ENCODE results near the gene CORO1C. TPM values are rescaled to one million over a fixed set of nuclear protein-coding genes. Genes with fewer than 3 reads are reported as not detected.

The CORO1C gene
- total RNA-seq, 1 experiment from 2014 or later: 139 TPM

- Histone ChIP-seq H3F3A (ENCODE audit: insufficient read depth, low read depth) (no peaks in the 10 kb centered on the region), H3K9me3 (ENCODE audit: insufficient read depth, low read depth) (no peaks in the 10 kb centered on the region), H3K9me2 (ENCODE audit: insufficient read depth) (no peaks in the 10 kb centered on the region), H3K79me2 (ENCODE audit: low read depth) (no peaks in the 10 kb centered on the region), H4K20me1 (ENCODE audit: insufficient read depth) (no peaks in the 10 kb centered on the region), H3K27me3 (ENCODE audit: insufficient read depth, low read depth) (no peaks in the 10 kb centered on the region), H3K36me3 (ENCODE audit: low read depth) (no peaks in the 10 kb centered on the region), H3K4me3 (no peak overlapping the region), H2AFZ (no peak overlapping the region), H3K27ac (no peak overlapping the region), H3K4me1 (replicated peaks; ENCODE audit: insufficient read depth) (no peaks in the 10 kb centered on the region), H3K4me2 (no peak overlapping the region)
- ChIA-PET POLR2A (ENCODE audit: unreplicated experiment) (no interaction called here), CTCF (no interaction called here)
- no TSS peak for BruUV-seq (replicated peaks)
- no peak for TF ChIP-seq CTCF (conservative IDR thresholded peaks at IDR 0.05)
- intact Hi-C loops (cut with micrococcal nuclease; ENCODE audit: unreplicated experiment): no loop called here
- no peak for DNase-seq
Measured at GRCh38 chr12:108605690-108606406, 125.5 kb downstream of the CORO1C start.

- intact Hi-C loops (cut with micrococcal nuclease; ENCODE audit: unreplicated experiment): no loop called here
- H2AFZ ChIP-seq: no peak overlapping the region
- DNase-seq: no peak
- TF ChIP-seq CTCF (conservative IDR thresholded peaks at IDR 0.05): no peak
- TF ChIP-seq EZH2 (IDR thresholded peaks at IDR 0.05; ENCODE audit: low read depth): no peak
- H3K4me2 ChIP-seq: no peak overlapping the region
- H4K20me1 ChIP-seq (ENCODE audit: insufficient read depth): no peaks in the 10 kb centered on the region
- no peaks in the 10 kb centered on the region for H3K9me3 ChIP-seq (ENCODE audit: insufficient read depth, low read depth)
- H3K27ac ChIP-seq: no peak overlapping the region
- H3K27me3 ChIP-seq (ENCODE audit: insufficient read depth, low read depth): no peaks in the 10 kb centered on the region
- H3K4me1 ChIP-seq (replicated peaks; ENCODE audit: insufficient read depth): no peaks in the 10 kb centered on the region
- H3F3A ChIP-seq (ENCODE audit: insufficient read depth, low read depth): no peaks in the 10 kb centered on the region
- no peaks in the 10 kb centered on the region for H3K36me3 ChIP-seq (ENCODE audit: low read depth)
- no TSS peak for BruUV-seq (replicated peaks)
- ChIA-PET CTCF (no interaction called here), POLR2A (ENCODE audit: unreplicated experiment) (no interaction called here)
- H3K9me2 ChIP-seq (ENCODE audit: insufficient read depth): no peaks in the 10 kb centered on the region
- no peak overlapping the region for H3K4me3 ChIP-seq
- no peaks in the 10 kb centered on the region for H3K79me2 ChIP-seq (ENCODE audit: low read depth)
Measured at GRCh38 chr12:108605000-108605689, 126.2 kb downstream of the CORO1C start.

GRCh38 chr12:108604208-108604941, 126.9 kb downstream of the CORO1C start:
- ChIA-PET POLR2A (ENCODE audit: unreplicated experiment) (no interaction called here), CTCF (no interaction called here)
- Histone ChIP-seq H3K27ac (no peak overlapping the region), H3K36me3 (ENCODE audit: low read depth) (no peaks in the 10 kb centered on the region), H3F3A (ENCODE audit: insufficient read depth, low read depth) (no peaks in the 10 kb centered on the region), H2AFZ (no peak overlapping the region), H3K4me3 (no peak overlapping the region), H3K27me3 (ENCODE audit: insufficient read depth, low read depth) (no peaks in the 10 kb centered on the region), H3K9me2 (ENCODE audit: insufficient read depth) (no peaks in the 10 kb centered on the region), H3K9me3 (ENCODE audit: insufficient read depth, low read depth) (no peaks in the 10 kb centered on the region), H3K4me1 (replicated peaks; ENCODE audit: insufficient read depth) (no peaks in the 10 kb centered on the region), H3K79me2 (ENCODE audit: low read depth) (no peaks in the 10 kb centered on the region), H4K20me1 (ENCODE audit: insufficient read depth) (no peaks in the 10 kb centered on the region), H3K4me2 (no peak overlapping the region)
- BruUV-seq (replicated peaks): no TSS peak
- no peak for TF ChIP-seq CTCF (conservative IDR thresholded peaks at IDR 0.05)
- TF ChIP-seq EZH2 (IDR thresholded peaks at IDR 0.05; ENCODE audit: low read depth): no peak
- no peak for DNase-seq
- intact Hi-C loops (cut with micrococcal nuclease; ENCODE audit: unreplicated experiment): no loop called here

Data from PC-9 (cell line).